ENCODE data around the gene CA10.

GRCh38 chr17:51815097-51815496, 343.4 kb downstream of the CA10 start:
- TF ChIP-seq CTCF (conservative IDR thresholded peaks at IDR 0.05; ENCODE audit: low read depth, low read length): no peak
- TF ChIP-seq POLR2A (IDR thresholded peaks at IDR 0.05; ENCODE audit: low read depth, low read length): no peak
- no peak for TF ChIP-seq RAD21 (IDR thresholded peaks at IDR 0.05; ENCODE audit: low read length)
- no peak for TF ChIP-seq SMC3 (IDR thresholded peaks at IDR 0.05; ENCODE audit: low read depth, low read length)
- TF ChIP-seq USF2 (IDR thresholded peaks at IDR 0.05; ENCODE audit: low read depth, low read length): no peak
- TF ChIP-seq CEBPB (IDR thresholded peaks at IDR 0.05; ENCODE audit: low read depth, low read length): no peak
